A549 (cell line): ENCODE results near the gene USP2. TPM values are rescaled to one million over a fixed set of nuclear protein-coding genes. Genes with fewer than 3 reads are reported as not detected.
A peak's percentile ranks its signal among the peaks of the same experiment; 100 is the strongest.

ENCODE experiments used
- ATAC-seq, 2 experiments: fragments of 200-7000 bp in 1 of 2; fragments of >200 bp in 1 of 2; cut with Nextera tagmentation in 1 of 2; cut with Tn5 transposase in 1 of 2; 3 replicates each; pipeline versions ENCODE4 v1.8.0 to v1.9.1; 2018 to 2020; ENCODE audit warnings: mild to moderate bottlenecking in 1 of 2, moderate library complexity in 1 of 2
- CTCF ChIA-PET: fragments of 300-600 bp; sonication (Branson Sonifier 250); formaldehyde crosslinking; extraction: SDS; loops from one replicate; lab custom pipeline; 2021; ENCODE audit warnings: antibody characterized with exemption, inconsistent platforms; lab: Yijun Ruan, JAX
- POLR2A ChIA-PET: fragments of 350-600 bp; formaldehyde crosslinking; extraction: SDS; loops from one replicate; lab custom pipeline; 2021; ENCODE audit warnings: antibody characterized with exemption, inconsistent platforms; lab: Yijun Ruan, JAX
- DNase-seq, 2 experiments: peaks; one replicate each; pipeline versions ENCODE4 v3.0.0 to v3.0.0-alpha.2; 2011 to 2016; ENCODE audit warnings: low read depth in 1 of 2, low spot score in 1 of 2
- FAIRE-seq: peaks from 2 replicates; lab custom pipeline; 2011; peaks lifted over from hg19 to GRCh38; lab: Jason Lieb, UNC
- H3K27ac ChIP-seq, 2 experiments: fragments of >200 bp; sonication (Bioruptor Twin); formaldehyde crosslinking; 3 replicates each; pipeline ENCODE4 v1.5.1; 2016 to 2017
- H3K4me1 ChIP-seq: fragments of >200 bp; sonication (Bioruptor Twin); formaldehyde crosslinking; 3 replicates; pipeline ENCODE4 v1.6.1; 2016
- H3K4me2 ChIP-seq: fragments of >200 bp; sonication (Bioruptor Twin); formaldehyde crosslinking; 3 replicates; pipeline ENCODE4 v1.6.1; 2016
- H3K4me3 ChIP-seq: fragments of >200 bp; sonication (Bioruptor Twin); formaldehyde crosslinking; 3 replicates; pipeline ENCODE4 v1.5.1; 2016
- H3K9me3 ChIP-seq: fragments of >200 bp; sonication (Bioruptor Twin); formaldehyde crosslinking; 3 replicates; pipeline ENCODE4 v1.6.1; 2016
- CBX2 ChIP-seq: fragments of 200-600 bp; sonication (generic); IDR thresholded peaks from 2 replicates; pipeline ENCODE4 v1.6.1; 2016; ENCODE audit warnings: low read depth, mild to moderate bottlenecking, borderline replicate concordance
- CHD2 ChIP-seq: fragments of 150-350 bp; IDR thresholded peaks from 2 replicates; pipeline ENCODE4 v1.6.1; 2014; ENCODE audit warnings: low read length; ENCODE audit not compliant: partially characterized antibody
- CHD4 ChIP-seq: fragments of 200-600 bp; sonication (generic); IDR thresholded peaks from 2 replicates; pipeline ENCODE4 v1.6.1; 2016; ENCODE audit warnings: antibody characterized with exemption, mild to moderate bottlenecking, borderline replicate concordance
- EP300 ChIP-seq, 2 experiments: fragments of >200 bp; sonication (Bioruptor Twin); formaldehyde crosslinking; IDR thresholded peaks; 2 replicates in 1 of 2; 3 replicates in 1 of 2; pipeline ENCODE4 v1.6.1; 2016 to 2017
- GATA3 ChIP-seq: IDR thresholded peaks from 2 replicates; pipeline ENCODE4 v1.6.1; 2012; ENCODE audit warnings: borderline replicate concordance
- KDM5A ChIP-seq: fragments of 200-600 bp; sonication (generic); IDR thresholded peaks from 2 replicates; pipeline ENCODE4 v1.6.1; 2016; ENCODE audit warnings: antibody characterized with exemption, mild to moderate bottlenecking
- NFE2L2 ChIP-seq: fragments of 150-350 bp; conservative IDR thresholded peaks from 2 replicates; pipeline ENCODE4 v1.6.1; 2014; ENCODE audit warnings: low read length
- PHF8 ChIP-seq: fragments of 200-600 bp; sonication (generic); IDR thresholded peaks from 2 replicates; pipeline ENCODE4 v1.6.1; 2016; ENCODE audit warnings: low read depth, mild to moderate bottlenecking, antibody characterized with exemption, moderate library complexity, borderline replicate concordance
- POLR2AphosphoS2 ChIP-seq: conservative IDR thresholded peaks from 2 replicates; pipeline ENCODE4 v1.6.1; 2012; ENCODE audit warnings: low read length, improper control_type of control experiment, inconsistent platforms
- RAD21 ChIP-seq, 2 experiments: fragments of >200 bp in 1 of 2; sonication (Bioruptor Twin) in 1 of 2; formaldehyde crosslinking in 1 of 2; IDR thresholded peaks in 1 of 2; conservative IDR thresholded peaks in 1 of 2; 2 replicates in 1 of 2; 3 replicates in 1 of 2; pipeline ENCODE4 v1.6.1; 2012 to 2018; ENCODE audit warnings: inconsistent platforms in 1 of 2
- SMC3 ChIP-seq: fragments of >200 bp; sonication (Bioruptor Twin); formaldehyde crosslinking; IDR thresholded peaks from 3 replicates; pipeline ENCODE4 v1.6.1; 2018; ENCODE audit warnings: inconsistent platforms
- WGBS: methylation state at CpG from one replicate; pipeline ENCODE4 v1.1.6; 2017; ENCODE audit errors: missing lambda C conversion rate; 5-methylcytosine and 5-hydroxymethylcytosine counted together
- polyA plus RNA-seq, 4 experiments: library from polyadenylated mRNA; depleted of rRNA in 3 of 4; stranded (reverse); fragments of >200 nt; fragmentation: RNase III in 1 of 4; extraction: RNeasy Plus Mini Kit Qiagen cat#74134 plus additional on column Dnase treatment in 1 of 4; gene quantifications; 2 replicates in 3 of 4; 3 replicates in 1 of 4; pipeline ENCODE4 v1.2.3, GENCODE V29; 2011 to 2017
- TF ChIP-seq, protein P1 (sequence below): IDR thresholded peaks from 2 replicates; pipeline ENCODE4 v1.6.1; 2012
- TF ChIP-seq, protein P2 (sequence below): fragments of >200 bp; sonication (Bioruptor Twin); formaldehyde crosslinking; IDR thresholded peaks from 3 replicates; pipeline ENCODE4 v1.6.1; 2016
- TF ChIP-seq, protein P3 (sequence below): fragments of 150-350 bp; IDR thresholded peaks from 2 replicates; pipeline ENCODE4 v1.6.1; 2014; ENCODE audit warnings: low read depth, mild to moderate bottlenecking, low read length
- TF ChIP-seq, protein P4 (sequence below): fragments of >200 bp; sonication (Bioruptor Twin); formaldehyde crosslinking; IDR thresholded peaks from 3 replicates; pipeline ENCODE4 v1.5.1; 2016
- TF ChIP-seq, protein P5 (sequence below): IDR thresholded peaks from 2 replicates; pipeline ENCODE4 v1.6.1; 2012; ENCODE audit warnings: low read depth, borderline replicate concordance

Gene USP2
- polyA plus RNA-seq, 2 of the 4 experiments (the other 2 are of a cell fraction) = 0.30 to 0.48 TPM

DNA sequence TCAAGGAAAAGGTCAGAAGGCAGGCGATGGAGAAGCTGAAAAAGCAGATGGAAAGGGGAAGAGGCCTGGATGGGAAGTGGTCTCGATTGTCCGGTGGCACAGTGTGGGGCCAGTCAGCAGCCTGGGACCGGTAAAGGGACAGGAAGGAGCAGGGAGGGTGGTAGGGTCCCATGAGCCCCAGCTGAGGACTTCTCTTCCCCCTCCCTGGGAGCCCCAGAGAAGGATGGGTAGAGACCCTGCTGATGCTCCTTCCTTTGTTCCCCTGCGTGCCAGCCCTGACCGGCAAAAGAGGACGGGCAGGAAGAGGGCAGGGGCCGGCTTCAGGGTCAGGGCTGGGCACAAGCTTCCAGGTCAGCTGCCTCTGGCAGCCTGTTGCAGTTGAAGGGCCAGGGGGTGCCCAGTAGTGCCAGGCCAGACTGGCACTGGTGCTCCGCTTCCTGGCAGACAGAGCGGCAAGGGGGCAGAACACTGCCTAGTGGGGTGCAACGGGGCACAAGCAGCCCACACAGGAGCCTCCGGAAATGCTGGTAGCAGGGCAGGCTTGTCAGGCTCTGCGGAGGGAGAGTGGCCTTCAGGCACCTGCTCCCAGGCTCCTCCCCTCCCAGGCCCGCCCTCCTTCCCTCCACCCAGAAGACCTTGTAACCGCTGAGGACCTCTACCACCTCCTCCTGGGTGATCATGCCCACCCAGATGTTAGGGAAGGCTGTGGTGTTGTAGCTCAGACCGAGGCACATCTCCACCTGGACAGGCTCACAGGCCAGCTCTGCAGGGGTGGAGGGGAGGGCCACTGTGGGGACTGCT lies 40.1 kb downstream of the USP2 start:
- CTCF ChIA-PET = interaction anchor here (0.6 to 9.5 kb wide), 6 partner anchors 16 to 145 kb away, joined by 3 to 160 read pairs (median 34); partner anchors contain the start of gene CBL
- DNase-seq (no peak), FAIRE-seq (no peak), ATAC-seq (no peak)
- 76% methylated on average over 9 of the region's 16 CpGs for WGBS
- Histone ChIP-seq H3K4me3 (no peak overlapping the region), H3K4me2 (no peak overlapping the region), H3K27ac (no peak overlapping the region), H3K4me1 (peaks cover 14% of the 10 kb centered on the region), H3K9me3 (no peaks in the 10 kb centered on the region)
- TF ChIP-seq, protein P1, sequence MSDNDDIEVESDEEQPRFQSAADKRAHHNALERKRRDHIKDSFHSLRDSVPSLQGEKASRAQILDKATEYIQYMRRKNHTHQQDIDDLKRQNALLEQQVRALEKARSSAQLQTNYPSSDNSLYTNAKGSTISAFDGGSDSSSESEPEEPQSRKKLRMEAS = no peak
- TF ChIP-seq, protein P2, sequence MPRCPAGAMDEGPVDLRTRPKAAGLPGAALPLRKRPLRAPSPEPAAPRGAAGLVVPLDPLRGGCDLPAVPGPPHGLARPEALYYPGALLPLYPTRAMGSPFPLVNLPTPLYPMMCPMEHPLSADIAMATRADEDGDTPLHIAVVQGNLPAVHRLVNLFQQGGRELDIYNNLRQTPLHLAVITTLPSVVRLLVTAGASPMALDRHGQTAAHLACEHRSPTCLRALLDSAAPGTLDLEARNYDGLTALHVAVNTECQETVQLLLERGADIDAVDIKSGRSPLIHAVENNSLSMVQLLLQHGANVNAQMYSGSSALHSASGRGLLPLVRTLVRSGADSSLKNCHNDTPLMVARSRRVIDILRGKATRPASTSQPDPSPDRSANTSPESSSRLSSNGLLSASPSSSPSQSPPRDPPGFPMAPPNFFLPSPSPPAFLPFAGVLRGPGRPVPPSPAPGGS = no peak
- TF ChIP-seq GATA3 (no peak), CHD4 (no peak), POLR2AphosphoS2 (no peak), NFE2L2 (no peak), CBX2 (no peak), EP300 (IDR thresholded peaks at IDR 0.05) (no peak)
- TF ChIP-seq, protein P3, sequence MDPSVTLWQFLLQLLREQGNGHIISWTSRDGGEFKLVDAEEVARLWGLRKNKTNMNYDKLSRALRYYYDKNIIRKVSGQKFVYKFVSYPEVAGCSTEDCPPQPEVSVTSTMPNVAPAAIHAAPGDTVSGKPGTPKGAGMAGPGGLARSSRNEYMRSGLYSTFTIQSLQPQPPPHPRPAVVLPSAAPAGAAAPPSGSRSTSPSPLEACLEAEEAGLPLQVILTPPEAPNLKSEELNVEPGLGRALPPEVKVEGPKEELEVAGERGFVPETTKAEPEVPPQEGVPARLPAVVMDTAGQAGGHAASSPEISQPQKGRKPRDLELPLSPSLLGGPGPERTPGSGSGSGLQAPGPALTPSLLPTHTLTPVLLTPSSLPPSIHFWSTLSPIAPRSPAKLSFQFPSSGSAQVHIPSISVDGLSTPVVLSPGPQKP = no peak
- POLR2A ChIA-PET = no interaction called here

DNA sequence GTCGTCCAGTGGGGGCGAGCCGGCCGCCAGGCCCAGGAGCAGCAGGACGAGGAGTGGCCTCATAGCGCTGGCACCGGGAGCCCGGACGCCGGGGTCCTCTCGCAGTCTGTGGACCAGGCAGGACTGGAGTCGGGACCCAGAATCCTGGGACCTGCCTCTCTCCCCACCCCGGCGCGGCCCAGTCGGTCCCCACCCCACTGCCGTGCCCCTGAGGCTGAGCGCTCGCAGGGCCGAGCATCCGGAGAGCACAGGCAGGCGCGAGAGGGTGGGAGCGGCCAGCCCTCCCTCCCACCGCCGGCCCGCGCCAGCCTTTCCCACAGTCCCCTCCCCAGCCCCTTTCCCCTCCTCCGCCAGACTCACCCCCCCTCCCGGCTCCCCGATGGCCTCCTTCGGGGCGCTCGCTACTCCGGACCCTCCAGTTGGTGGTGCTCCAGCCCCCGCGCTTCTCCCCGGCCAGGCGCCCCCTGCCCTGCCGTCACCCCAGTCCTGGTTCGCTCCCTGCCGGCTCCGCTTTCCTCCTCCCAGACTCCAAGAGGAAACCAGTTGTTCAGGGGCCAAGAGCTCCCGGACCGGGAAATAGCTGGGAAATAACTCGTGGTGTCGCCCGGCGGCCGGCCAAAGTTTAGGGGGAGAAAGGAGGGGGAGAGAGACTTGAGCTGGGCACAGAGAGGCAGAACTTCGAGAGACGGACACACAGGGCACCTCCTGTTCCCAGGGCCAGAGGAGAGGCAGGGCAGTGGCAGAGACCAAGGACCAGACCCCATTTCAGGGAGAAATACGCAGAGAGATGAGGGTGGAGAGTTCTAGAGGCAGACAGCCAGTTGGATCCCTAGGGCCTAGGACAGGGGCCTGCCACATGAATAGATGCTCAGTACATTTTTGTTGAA lies 40.9 kb downstream of the USP2 start, which contains the start of gene C1QTNF5:
Gene C1QTNF5 (minus strand): TSS at position 549 of the 887 bp plus-strand sequence. CDS start 486 bp downstream, at position 63.
- ATAC-seq = peak in 1 of 2 experiments; percentile 23; a peak in 3 of 6 replicates

DNA sequence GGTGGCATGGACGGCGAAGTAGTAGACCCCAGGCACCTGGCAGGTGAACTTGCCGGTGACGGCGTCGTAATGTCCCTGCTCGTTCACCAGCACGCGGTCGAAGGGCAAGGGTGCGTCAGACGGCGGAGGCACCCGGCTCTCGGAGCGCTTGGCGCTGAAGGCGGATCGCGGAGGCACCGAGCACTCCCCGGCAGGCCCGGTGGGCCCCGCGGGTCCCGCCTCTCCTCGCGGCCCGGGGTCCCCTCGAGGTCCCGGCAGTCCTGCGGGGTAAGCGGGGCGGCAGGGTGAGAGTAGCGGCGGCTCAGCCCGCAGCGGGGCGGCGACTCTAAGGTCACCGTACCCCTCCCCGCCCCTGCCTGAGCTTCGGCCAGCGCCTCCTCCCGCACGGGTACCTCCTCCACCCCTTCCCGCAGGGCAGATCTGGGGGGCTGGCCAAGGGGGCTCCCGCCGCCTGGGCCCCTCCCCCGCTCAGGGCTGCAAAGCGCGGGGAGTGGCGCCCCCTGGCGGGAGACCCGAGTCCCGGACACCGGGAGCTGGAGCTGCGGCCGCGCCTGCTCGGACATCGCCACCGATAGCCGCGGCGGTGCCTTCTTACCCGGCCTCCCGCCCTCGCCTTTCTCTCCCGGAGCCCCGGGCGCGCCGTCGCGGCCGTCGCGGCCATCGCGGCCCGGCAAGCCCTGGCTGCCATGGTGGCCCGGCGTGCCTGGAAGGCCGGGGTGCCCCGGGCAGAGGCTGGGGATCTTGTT lies 41.7 kb downstream of the USP2 start:
- ChIA-PET POLR2A (interaction anchor here (1.0 kb wide), 1 partner anchor 218 kb away, joined by 3 read pairs; the partner anchor contains the start of gene HINFP), CTCF (interaction anchor here (0.6 to 9.5 kb wide), 27 partner anchors 8 to 322 kb away, joined by 3 to 160 read pairs (median 4); partner anchors contain the start of genes CBL, RPS25, TRAPPC4 and USP2)
- H3K4me2 ChIP-seq = peak overlapping the region; percentile 78
- peak overlapping the region; percentile 48 to 90; a peak in 5 of 6 replicates for H3K27ac ChIP-seq
- peaks cover 19% of the 10 kb centered on the region for H3K4me1 ChIP-seq
- TF ChIP-seq SMC3 = peak; percentile 56
- TF ChIP-seq, protein P4, sequence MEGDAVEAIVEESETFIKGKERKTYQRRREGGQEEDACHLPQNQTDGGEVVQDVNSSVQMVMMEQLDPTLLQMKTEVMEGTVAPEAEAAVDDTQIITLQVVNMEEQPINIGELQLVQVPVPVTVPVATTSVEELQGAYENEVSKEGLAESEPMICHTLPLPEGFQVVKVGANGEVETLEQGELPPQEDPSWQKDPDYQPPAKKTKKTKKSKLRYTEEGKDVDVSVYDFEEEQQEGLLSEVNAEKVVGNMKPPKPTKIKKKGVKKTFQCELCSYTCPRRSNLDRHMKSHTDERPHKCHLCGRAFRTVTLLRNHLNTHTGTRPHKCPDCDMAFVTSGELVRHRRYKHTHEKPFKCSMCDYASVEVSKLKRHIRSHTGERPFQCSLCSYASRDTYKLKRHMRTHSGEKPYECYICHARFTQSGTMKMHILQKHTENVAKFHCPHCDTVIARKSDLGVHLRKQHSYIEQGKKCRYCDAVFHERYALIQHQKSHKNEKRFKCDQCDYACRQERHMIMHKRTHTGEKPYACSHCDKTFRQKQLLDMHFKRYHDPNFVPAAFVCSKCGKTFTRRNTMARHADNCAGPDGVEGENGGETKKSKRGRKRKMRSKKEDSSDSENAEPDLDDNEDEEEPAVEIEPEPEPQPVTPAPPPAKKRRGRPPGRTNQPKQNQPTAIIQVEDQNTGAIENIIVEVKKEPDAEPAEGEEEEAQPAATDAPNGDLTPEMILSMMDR = peak; percentile 81
- TF ChIP-seq, protein P5, sequence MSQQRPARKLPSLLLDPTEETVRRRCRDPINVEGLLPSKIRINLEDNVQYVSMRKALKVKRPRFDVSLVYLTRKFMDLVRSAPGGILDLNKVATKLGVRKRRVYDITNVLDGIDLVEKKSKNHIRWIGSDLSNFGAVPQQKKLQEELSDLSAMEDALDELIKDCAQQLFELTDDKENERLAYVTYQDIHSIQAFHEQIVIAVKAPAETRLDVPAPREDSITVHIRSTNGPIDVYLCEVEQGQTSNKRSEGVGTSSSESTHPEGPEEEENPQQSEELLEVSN = no peak
- TF ChIP-seq CBX2 = no peak
- TF ChIP-seq, protein P1 = peak; percentile 15
- peak; percentile 29 to 39; a peak in 3 of 5 replicates for TF ChIP-seq RAD21 (conservative IDR thresholded peaks at IDR 0.05 in 1 of 2, IDR thresholded peaks at IDR 0.05 in 1 of 2)
- no peaks in the 10 kb centered on the region for H3K9me3 ChIP-seq
- no peak for DNase-seq
- 50% methylated on average over 27 of the region's 86 CpGs for WGBS
- peak overlapping the region; percentile 33 for H3K4me3 ChIP-seq
- ATAC-seq = peak; percentile 64 to 76
- no peak for FAIRE-seq

More for the DNA sequence above, 40.9 kb downstream of the USP2 start, which contains the start of gene C1QTNF5:
- POLR2A ChIA-PET = interaction anchor here (1.0 kb wide), 1 partner anchor 219 kb away, joined by 3 read pairs; the partner anchor contains the start of gene HINFP
- DNase-seq (no peak), FAIRE-seq (no peak)
- Histone ChIP-seq H3K9me3 (no peaks in the 10 kb centered on the region), H3K4me1 (peaks cover 14% of the 10 kb centered on the region), H3K27ac (peak within 1 kb of the TSS; percentile 48 to 90; a peak in 5 of 6 replicates), H3K4me3 (peak within 1 kb of the TSS; percentile 33)
- 74% methylated on average over 13 of the region's 53 CpGs for WGBS
- TF ChIP-seq CHD2 = no peak
- TF ChIP-seq PHF8 = no peak
- TF ChIP-seq KDM5A = no peak
- no peak for TF ChIP-seq GATA3
- TF ChIP-seq, all 56 proteins: peak for 0
- CTCF ChIA-PET = interaction anchor here (0.6 to 9.5 kb wide), 26 partner anchors 8 to 322 kb away, joined by 3 to 160 read pairs (median 4); partner anchors contain the start of genes CBL, RPS25, TRAPPC4 and USP2
- peak within 1 kb of the TSS; percentile 78 for H3K4me2 ChIP-seq
